Retinal pigment epithelial cell (primary cell): ENCODE data around the gene SHMT1.

Source experiments
- DNase-seq: peaks from one replicate; pipeline ENCODE4 v3.0.0-alpha.2; 2010; ENCODE audit warnings: low read depth
- H3K4me3 ChIP-seq: 2 replicates; pipeline ENCODE4 v1.5.1; 2011; ENCODE audit warnings: mild to moderate bottlenecking, low read length, control low read depth, moderate library complexity
- CTCF ChIP-seq: conservative IDR thresholded peaks from 2 replicates; pipeline ENCODE4 v1.5.1; 2011; ENCODE audit warnings: low read depth, low read length, control low read depth, inconsistent platforms

SHMT1 gene

GRCh38 chr17:18319604-18320256 is 43.6 kb downstream of the SHMT1 start:
- DNase-seq, result peak; percentile 24
- TF ChIP-seq CTCF, result peak; percentile 60
- H3K4me3 ChIP-seq, result no peak overlapping the region

GRCh38 chr17:18318771-18319450 is 44.4 kb downstream of the SHMT1 start:
- DNase-seq, result no peak
- TF ChIP-seq CTCF, result no peak
- H3K4me3 ChIP-seq, result no peak overlapping the region

GRCh38 chr17:18318117-18318516 is 45.2 kb downstream of the SHMT1 start:
- peak overlapping the region; percentile 22 for H3K4me3 ChIP-seq
- no peak for DNase-seq
- no peak for TF ChIP-seq CTCF

GRCh38 chr17:18315961-18316360 is 47.4 kb downstream of the SHMT1 start:
- H3K4me3 ChIP-seq, result peak overlapping the region; percentile 91
- no peak for DNase-seq
- TF ChIP-seq CTCF, result no peak

- DNase-seq, result no peak
- peak overlapping the region; percentile 91 for H3K4me3 ChIP-seq
- no peak for TF ChIP-seq CTCF
These were observed 47.8 kb downstream of the SHMT1 start for GRCh38 chr17:18315562-18315922.

- no peak for TF ChIP-seq CTCF
- peak; percentile 97 for DNase-seq
These were observed 48.4 kb downstream of the SHMT1 start, which contains the start of the genes SMCR8 and TOP3A for GRCh38 chr17:18314731-18315561. Gene SMCR8, plus strand, starts transcription at chr17:18315293. Its CDS starts 497 bp downstream, at chr17:18315790. Gene TOP3A, minus strand, starts transcription at chr17:18314994. Its CDS starts 216 bp downstream, at chr17:18314778.

More at GRCh38 chr17:18314731-18315561, 48.4 kb downstream of the SHMT1 start, which contains the start of the genes SMCR8 and TOP3A:
- H3K4me3 ChIP-seq, result peak within 1 kb of the TSS; percentile 91
